Measurements from ENCODE around the gene CHAD.

CHAD gene

DNA sequence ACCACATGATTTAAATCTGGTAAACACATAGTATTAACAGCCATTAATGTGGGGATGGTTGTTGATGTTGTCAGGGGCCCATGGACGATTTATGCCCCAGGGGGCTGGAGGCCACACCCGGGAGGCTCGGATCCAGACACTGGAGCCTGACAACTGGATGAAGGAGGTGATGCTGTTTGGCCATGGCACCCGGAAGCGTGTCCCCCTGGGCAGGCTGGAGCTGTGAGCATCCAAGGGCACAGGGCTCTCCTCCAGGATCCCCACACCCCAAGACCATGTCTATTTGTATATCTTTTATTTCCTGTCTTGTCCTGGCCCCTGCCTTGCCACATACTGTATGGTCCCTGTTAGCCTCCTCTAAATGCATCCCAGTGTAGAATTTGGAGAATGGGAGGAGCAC, 14.6 kb upstream of the CHAD start:
- TF ChIP-seq GATA3 (IDR thresholded peaks at IDR 0.05; ENCODE audit: low read depth, low read length) (no peak), GATA2 (IDR thresholded peaks at IDR 0.05; ENCODE audit: low read depth, low read length) (no peak)

DNA sequence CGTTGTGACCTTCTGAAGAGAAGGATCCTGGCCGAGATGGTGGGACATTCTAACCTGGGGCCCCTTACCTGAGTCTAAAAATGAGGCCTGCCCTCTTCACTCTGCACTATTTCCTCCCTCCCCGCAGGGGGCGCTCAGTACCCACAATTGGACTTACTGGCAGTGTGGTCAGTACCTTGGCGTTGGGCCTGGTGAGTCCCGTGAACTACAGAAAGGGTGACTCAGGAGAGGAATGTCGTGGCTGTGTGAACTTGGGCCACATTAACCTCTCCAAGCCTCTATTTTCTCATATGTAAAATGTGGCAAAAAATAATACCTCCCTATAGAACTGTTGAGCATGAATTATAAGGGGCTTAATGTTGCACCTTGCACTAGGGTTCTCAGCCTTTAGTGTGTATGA, 13.8 kb upstream of the CHAD start:
- TF ChIP-seq GATA2 (IDR thresholded peaks at IDR 0.05; ENCODE audit: low read depth, low read length) (no peak), GATA3 (IDR thresholded peaks at IDR 0.05; ENCODE audit: low read depth, low read length) (no peak)

DNA sequence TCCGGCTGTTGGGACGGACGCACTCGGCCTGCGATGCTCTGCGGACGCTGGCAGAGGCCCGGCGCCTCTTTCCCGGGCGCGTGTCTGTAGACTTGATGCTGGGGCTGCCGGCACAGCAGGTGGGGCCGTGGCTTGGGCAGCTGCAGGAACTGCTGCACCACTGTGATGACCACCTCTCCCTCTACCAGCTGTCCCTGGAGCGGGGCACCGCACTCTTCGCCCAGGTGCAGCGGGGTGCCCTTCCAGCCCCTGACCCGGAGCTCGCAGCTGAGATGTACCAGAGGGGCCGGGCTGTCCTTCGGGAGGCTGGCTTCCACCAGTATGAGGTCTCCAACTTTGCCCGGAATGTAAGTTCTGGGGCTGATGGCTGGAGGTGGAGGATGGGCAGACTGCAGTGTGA, 13.4 kb upstream of the CHAD start:
- TF ChIP-seq GATA2 (IDR thresholded peaks at IDR 0.05; ENCODE audit: low read depth, low read length) (no peak), GATA3 (IDR thresholded peaks at IDR 0.05; ENCODE audit: low read depth, low read length) (no peak)

DNA sequence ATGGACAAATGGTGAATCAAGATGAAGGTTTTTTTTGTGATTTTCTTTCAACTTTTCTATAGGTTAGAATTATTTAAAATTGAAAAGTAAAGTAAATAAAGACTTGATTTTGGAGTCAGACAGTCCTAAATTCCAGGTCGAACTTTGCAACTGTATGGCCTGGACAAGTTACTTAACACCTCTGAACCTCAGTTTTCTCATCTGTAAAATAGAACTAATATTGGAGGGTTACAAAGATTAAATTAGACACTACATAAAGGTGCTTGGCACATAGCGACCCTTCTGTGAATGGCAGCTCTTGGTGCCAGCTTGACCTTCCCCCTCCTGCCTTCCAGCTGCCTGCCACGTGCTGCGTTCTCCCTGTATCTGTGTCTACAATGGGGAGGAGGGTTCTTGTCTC, 13.0 kb upstream of the CHAD start:
- TF ChIP-seq GATA3 (IDR thresholded peaks at IDR 0.05; ENCODE audit: low read depth, low read length), result no peak
- TF ChIP-seq GATA2 (IDR thresholded peaks at IDR 0.05; ENCODE audit: low read depth, low read length), result no peak

- no peak for TF ChIP-seq GATA3 (IDR thresholded peaks at IDR 0.05; ENCODE audit: low read depth, low read length)
- TF ChIP-seq GATA2 (IDR thresholded peaks at IDR 0.05; ENCODE audit: low read depth, low read length), result no peak
Observed at GRCh38 chr17:50480854-50481490, 12.3 kb upstream of the CHAD start.

- no peak for TF ChIP-seq GATA3 (IDR thresholded peaks at IDR 0.05; ENCODE audit: low read depth, low read length)
- TF ChIP-seq GATA2 (IDR thresholded peaks at IDR 0.05; ENCODE audit: low read depth, low read length), result no peak
Observed at GRCh38 chr17:50480142-50480764, 11.6 kb upstream of the CHAD start.

GRCh38 chr17:50479522-50480141, 11.0 kb upstream of the CHAD start:
- TF ChIP-seq GATA3 (IDR thresholded peaks at IDR 0.05; ENCODE audit: low read depth, low read length) (no peak), GATA2 (IDR thresholded peaks at IDR 0.05; ENCODE audit: low read depth, low read length) (no peak)

- TF ChIP-seq GATA3 (IDR thresholded peaks at IDR 0.05; ENCODE audit: low read depth, low read length) (no peak), GATA2 (IDR thresholded peaks at IDR 0.05; ENCODE audit: low read depth, low read length) (no peak; the same call in 1 of the 2 replicates)
Observed at GRCh38 chr17:50478391-50479381, 10.0 kb upstream of the CHAD start, which contains the start of gene RSAD1. TSS of gene RSAD1 (plus strand) at chr17:50478860. CDS start at chr17:50478885, 25 bp downstream.

GRCh38 chr17:50477976-50478375, 9.3 kb upstream of the CHAD start:
- TF ChIP-seq GATA3 (IDR thresholded peaks at IDR 0.05; ENCODE audit: low read depth, low read length) (no peak), GATA2 (IDR thresholded peaks at IDR 0.05; ENCODE audit: low read depth, low read length) (no peak)

DNA sequence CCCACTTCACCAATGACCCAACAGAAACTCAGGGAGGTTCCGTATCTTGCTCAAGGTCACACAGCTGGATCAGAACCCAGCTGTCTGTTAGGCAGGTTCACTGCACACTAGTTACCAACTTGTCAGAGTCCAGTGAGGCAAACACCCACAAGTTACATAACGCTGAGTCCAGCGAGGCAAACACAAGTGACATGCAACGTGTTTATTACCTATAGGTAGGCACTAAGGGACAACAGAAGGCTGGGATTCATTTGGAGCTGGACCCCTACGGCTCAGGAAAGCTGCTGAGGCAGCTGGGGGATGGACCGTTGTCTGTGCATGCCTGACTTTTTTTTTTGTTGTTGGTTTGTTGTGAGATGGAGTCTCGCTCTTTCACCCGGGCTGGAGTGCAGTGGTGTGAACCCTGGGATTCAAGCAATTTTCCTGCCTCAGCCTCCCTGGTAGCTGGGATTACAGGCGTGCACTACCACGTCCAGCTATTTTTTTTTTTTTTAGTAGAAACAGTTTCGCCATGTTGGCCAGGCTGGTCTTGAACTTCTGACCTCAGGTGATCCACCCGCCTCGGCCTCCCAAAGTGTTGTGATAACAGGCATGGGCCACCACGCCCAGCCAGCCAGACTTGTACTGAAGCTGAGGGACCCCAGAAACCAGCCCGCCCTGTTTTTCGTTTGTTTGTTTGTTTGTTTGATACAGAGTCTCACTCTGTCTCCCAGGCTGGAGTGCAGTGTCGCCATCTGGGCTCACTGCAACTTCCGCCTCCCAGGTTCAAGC, 8.1 kb upstream of the CHAD start:
- TF ChIP-seq GATA3 (IDR thresholded peaks at IDR 0.05; ENCODE audit: low read depth, low read length) (no peak), GATA2 (IDR thresholded peaks at IDR 0.05; ENCODE audit: low read depth, low read length) (no peak)

DNA sequence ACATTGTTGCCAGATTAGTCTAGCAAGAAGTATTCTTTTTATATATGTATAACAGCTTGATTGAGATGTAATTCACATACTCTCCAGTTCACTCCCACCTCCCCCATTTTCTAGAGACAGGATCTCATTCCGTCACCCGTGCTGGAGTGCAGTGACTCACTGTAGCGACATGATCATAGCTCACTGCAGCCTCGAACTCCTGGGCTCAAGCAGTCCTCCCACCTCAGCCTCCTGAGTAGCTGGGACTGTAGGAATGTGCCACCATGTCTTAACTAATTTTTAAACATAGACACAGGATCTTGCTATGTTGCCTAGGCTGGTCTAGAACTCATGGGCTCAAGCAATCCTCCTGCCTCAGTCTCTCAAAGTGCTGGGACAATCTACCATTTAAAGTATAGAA, 6.7 kb upstream of the CHAD start:
- no peak for TF ChIP-seq GATA3 (IDR thresholded peaks at IDR 0.05; ENCODE audit: low read depth, low read length)
- no peak for TF ChIP-seq GATA2 (IDR thresholded peaks at IDR 0.05; ENCODE audit: low read depth, low read length)

DNA sequence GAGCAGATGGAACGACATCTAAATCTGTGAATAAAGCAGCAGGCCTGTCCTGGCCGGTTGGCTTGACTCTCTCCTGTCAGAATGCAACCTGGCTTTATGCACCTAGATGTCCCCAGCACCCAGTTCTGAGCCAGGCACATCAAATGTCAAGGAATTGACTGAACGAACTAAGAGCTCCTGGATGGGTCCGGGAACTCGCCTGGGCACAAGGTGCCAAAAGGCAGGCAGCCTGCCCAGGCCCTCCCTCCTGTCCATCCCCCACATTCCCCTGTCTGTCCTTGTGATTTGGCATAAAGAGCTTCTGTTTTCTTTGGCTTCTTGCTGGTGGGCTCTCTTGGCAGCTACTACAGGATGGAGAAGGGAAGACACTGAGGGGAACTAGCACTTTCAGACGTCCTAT, 5.8 kb upstream of the CHAD start:
- no peak for TF ChIP-seq GATA2 (IDR thresholded peaks at IDR 0.05; ENCODE audit: low read depth, low read length)
- no peak for TF ChIP-seq GATA3 (IDR thresholded peaks at IDR 0.05; ENCODE audit: low read depth, low read length)

- TF ChIP-seq GATA3 (IDR thresholded peaks at IDR 0.05; ENCODE audit: low read depth, low read length) (no peak), GATA2 (IDR thresholded peaks at IDR 0.05; ENCODE audit: low read depth, low read length) (no peak)
Observed at GRCh38 chr17:50473901-50474300, 5.2 kb upstream of the CHAD start.

All from SH-SY5Y (cell line).